LNCAP (cell line): ENCODE data around the gene NRGN.

Source experiments
- TF ChIP-seq, protein P1 (sequence below): fragments of 450-650 bp; IDR thresholded peaks from 2 replicates; pipeline ENCODE4 v1.5.1; 2017; ENCODE audit warnings: mild to moderate bottlenecking

The NRGN gene

DNA sequence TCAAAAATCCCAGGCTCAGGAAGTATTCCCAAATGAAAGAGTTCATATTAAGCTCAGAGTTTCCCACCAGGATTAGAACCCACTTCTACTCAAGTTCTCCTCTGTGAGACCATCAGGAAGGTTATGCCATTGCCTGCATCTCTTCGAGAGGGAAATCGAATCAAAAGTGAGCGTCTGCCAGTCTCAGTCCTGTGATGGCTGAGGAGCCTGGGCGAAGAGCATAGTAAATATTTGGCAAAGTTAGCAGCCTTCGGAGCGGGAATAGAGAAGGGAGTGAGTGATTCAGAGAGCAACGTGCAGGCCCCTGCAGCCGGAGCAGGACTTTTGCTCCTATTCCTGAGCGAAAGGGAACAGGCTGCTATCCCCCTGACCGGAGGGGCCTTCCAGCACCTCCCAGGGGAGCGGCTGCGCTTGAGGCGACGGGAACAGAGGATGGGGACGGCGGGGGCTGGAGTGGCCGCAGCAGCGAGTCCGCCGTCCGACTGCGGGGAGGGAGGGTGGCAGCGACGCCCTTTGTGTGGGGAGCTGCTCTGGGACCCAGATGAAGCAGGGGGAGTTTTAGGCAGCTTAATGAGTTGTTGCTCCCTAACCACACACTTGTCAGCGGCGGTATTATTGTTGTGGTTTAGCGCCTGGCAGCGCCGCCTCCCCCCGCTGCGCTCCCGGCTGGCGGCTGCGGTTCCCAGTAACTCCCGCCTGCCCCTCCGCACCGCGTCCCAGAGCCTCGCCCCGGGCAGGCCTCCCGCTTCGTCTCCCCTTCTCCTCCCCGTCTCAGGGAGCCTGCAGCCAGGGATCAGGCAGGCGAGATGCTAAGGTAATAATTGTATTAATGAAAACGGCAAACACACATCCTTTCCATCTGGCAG, 21.7 kb upstream of the NRGN start:
- TF ChIP-seq, protein P1, sequence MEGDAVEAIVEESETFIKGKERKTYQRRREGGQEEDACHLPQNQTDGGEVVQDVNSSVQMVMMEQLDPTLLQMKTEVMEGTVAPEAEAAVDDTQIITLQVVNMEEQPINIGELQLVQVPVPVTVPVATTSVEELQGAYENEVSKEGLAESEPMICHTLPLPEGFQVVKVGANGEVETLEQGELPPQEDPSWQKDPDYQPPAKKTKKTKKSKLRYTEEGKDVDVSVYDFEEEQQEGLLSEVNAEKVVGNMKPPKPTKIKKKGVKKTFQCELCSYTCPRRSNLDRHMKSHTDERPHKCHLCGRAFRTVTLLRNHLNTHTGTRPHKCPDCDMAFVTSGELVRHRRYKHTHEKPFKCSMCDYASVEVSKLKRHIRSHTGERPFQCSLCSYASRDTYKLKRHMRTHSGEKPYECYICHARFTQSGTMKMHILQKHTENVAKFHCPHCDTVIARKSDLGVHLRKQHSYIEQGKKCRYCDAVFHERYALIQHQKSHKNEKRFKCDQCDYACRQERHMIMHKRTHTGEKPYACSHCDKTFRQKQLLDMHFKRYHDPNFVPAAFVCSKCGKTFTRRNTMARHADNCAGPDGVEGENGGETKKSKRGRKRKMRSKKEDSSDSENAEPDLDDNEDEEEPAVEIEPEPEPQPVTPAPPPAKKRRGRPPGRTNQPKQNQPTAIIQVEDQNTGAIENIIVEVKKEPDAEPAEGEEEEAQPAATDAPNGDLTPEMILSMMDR = no peak

DNA sequence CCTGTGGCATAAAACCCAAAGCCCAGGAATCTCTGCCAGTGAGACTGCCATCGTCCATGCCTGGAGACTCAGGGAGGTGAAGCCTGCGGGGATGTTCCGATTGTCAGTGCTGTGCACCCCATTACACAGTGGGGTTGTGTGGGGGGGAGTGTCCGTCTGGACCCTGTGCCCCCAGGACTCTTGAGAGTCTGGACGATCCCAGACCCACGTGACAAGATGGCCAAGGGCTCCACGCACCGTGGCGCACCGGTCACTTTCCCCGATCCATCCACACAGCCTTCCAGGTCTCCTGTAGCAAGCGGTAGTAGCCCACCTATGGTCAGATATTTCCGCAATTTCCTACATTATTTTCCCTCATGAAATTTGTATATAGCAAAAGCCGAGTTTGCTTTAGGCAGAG, 20.9 kb upstream of the NRGN start:
- TF ChIP-seq, protein P1 = no peak

DNA sequence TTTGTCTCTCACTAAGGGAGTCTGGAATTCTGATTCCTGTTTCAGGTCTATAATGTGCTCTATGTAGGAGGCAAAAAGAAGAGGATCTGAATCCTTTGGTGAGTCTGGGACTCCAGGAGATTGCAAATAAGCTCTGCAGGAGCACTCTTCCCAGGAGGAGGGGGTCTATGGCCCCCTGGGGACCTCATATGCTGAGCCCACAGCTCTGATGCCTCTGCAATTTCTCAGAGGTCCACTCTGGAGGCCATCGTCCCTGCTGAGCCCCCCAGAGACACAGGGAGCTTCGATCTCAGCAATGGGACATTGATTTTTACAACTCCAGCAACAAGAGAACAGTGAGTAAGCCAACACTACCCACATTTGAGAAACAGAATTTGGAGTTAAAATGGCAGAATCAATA, 20.2 kb upstream of the NRGN start:
- TF ChIP-seq, protein P1 = no peak

DNA sequence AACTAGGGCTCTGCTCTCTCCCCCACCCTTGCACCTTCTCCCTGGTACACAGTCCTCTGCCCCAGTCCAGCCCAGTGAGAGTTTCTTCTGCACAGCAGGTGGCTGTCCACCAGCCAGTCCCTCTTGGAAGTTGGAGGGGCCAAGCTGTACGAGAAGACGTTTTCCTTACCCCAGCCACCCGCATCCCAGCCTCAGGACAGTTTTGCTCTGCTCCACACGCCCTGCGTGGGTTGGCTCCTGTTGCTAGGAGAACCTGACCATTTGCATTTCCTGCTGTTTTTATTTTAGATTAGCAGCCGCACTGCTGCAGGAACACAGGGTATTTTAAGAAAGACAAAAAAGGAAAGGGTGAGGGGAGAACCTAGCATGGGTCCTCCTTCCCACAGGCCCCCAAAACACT, 17.6 kb upstream of the NRGN start:
- TF ChIP-seq, protein P1 = no peak

DNA sequence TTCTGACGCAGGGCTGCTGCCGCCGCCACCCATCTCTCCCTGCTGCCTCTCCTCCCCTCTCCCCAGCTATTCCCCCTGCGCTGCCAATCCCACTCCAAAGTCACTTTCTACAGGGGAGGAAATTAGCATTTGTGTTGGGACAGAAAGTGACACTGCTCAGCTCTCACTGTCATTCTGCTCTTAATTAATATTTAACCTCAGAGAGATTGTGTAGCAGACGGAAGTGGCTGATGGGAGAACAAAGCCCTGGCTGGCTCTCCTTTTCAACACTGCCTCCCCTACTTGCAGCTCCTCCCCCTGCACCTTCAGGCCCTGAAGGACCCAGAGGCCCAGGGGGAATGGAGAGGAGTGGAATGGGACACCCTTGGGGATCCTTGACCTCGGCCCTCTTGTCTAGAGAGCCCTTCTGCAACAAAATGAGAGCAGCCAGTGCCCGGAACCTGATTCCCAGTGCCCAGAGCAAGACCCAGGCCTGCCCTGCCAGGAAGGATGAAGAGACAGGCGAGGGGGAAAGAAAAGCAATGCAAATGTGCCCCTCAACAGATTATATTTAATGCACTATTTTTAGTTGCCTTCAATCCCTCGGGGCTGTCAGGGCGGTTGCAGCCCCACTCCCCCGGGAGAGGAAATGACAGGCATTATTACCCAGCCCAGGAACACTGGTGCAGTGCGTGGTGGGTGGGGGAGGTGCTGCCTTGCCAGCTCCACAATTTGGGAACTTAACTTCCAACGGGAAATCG, 14.6 kb upstream of the NRGN start:
- TF ChIP-seq, protein P1 = no peak

DNA sequence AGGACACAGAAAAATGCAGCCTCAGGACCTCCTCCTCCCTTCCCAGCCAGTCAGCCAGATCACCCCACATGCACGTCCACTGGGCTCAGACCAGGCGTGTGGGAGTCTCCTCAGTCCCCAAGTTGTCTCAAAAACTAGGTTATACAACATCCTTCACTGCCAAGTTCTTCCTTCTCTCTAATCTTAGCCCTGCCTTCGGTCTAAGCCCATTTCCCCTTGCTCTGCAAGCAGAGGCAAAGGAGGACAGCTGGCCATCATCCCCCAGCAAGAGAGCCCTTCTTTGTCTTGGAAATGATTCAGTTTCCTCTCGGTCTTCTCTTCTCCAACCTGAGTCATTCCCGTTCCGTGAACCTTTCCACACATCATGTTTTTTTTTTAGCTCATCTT, 14.0 kb upstream of the NRGN start:
- TF ChIP-seq, protein P1 = no peak

DNA sequence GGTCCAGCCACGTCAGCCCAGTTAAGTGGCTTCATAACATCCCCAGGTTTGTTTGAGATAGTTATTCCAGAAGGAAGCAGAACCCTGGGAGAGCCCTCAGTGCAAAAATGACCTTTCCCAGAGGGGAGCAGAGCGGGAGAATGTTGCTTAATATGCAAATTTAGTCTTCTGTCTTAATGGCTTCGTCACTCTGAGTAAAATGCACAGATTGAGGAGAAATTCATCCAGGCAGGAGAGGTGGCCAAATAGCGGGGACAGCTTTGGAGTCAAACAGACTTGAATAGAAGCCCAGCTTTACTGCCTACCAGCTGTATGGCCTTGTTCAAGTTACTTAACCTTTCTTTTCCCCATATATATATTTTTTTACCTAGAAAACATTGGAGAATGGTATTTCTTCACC, 12.3 kb upstream of the NRGN start:
- TF ChIP-seq, protein P1 = no peak
